IPS-18a (cell line): ENCODE results near the gene EFCAB8.
"Not testable (repeated sequence)": the region's sequence is repeated elsewhere in the genome, so short reads cannot be mapped to it uniquely, and the experiment has no call there.

ENCODE experiments used
- H3K27ac ChIP-seq: one replicate; pipeline ENCODE4 v1.5.1; 2013; ENCODE audit warnings: low read length
- H3K27me3 ChIP-seq: one replicate; pipeline ENCODE4 v1.6.1; 2013; ENCODE audit warnings: mild to moderate bottlenecking, low read length; ENCODE audit not compliant: control insufficient read depth, insufficient read depth
- H3K36me3 ChIP-seq: one replicate; pipeline ENCODE4 v1.6.1; 2013; ENCODE audit warnings: low read depth, low read length; ENCODE audit not compliant: control insufficient read depth
- H3K4me1 ChIP-seq: one replicate; pipeline ENCODE4 v1.6.1; 2013; ENCODE audit warnings: low read depth, low read length; ENCODE audit not compliant: control insufficient read depth
- H3K4me3 ChIP-seq: one replicate; pipeline ENCODE4 v1.5.1; 2013; ENCODE audit warnings: low read length
- H3K9ac ChIP-seq: one replicate; pipeline ENCODE4 v1.6.1; 2013; ENCODE audit warnings: mild to moderate bottlenecking, low read length, moderate library complexity
- H3K9me3 ChIP-seq: one replicate; pipeline ENCODE4 v1.6.1; 2013; ENCODE audit warnings: low read depth, low read length; ENCODE audit not compliant: control insufficient read depth

EFCAB8 gene

GRCh38 chr20:32970115-32970972 lies 111.6 kb downstream of the EFCAB8 start:
- no peak overlapping the region for H3K9ac ChIP-seq
- H3K36me3 ChIP-seq = no peaks in the 10 kb centered on the region
- H3K27me3 ChIP-seq = no peaks in the 10 kb centered on the region
- H3K27ac ChIP-seq = no peak overlapping the region
- no peak overlapping the region for H3K4me3 ChIP-seq
- H3K4me1 ChIP-seq = peaks cover 21% of the 10 kb centered on the region
- no peaks in the 10 kb centered on the region for H3K9me3 ChIP-seq

DNA sequence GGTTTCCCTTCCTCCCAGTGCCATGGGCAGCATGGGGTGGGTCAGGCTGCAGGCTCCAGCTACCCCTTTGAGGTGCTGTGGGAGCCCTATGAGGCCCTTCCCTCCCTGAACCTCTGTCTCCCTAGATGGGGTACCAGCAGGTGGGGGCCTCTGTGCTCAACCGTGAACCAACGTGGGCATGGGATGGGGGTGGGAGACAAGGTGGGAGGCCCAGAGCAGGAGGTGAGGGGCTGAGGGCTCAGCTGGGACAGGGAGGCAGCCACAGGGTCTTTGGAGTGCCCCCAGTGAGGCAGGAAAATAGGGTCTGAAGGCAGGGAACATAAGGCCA lies 112.2 kb downstream of the EFCAB8 start:
- Histone ChIP-seq H3K4me3 (no peak overlapping the region), H3K9ac (no peak overlapping the region), H3K36me3 (no peaks in the 10 kb centered on the region), H3K27ac (no peak overlapping the region), H3K27me3 (no peaks in the 10 kb centered on the region), H3K9me3 (no peaks in the 10 kb centered on the region), H3K4me1 (peaks cover 21% of the 10 kb centered on the region)

DNA sequence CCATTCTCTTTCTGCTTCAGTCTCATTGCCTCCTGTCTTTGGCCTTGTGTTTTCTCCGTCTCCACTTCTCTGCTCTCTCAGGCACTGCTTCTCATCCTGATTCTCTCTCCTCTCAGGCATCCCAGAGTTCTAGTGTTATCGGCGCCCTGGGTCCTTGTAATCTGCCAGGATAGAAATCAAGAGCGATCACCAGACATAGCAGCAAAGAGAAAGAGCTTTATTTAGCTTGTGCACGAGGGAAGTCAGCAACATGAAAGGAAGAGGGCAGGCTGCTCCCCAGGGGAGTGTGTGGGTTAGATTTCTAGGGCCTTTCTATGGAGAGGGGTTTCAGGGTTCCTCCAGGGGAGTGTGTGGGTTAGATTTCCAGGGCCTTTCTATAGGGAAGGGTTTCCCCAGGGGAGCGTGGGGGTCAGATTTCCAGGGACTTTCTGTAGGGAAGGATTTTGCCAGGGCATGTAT lies 113.0 kb downstream of the EFCAB8 start:
- no peaks in the 10 kb centered on the region for H3K27me3 ChIP-seq
- peaks cover 21% of the 10 kb centered on the region for H3K4me1 ChIP-seq
- H3K4me3 ChIP-seq = no peak overlapping the region
- no peak overlapping the region for H3K27ac ChIP-seq
- no peaks in the 10 kb centered on the region for H3K9me3 ChIP-seq
- H3K9ac ChIP-seq = no peak overlapping the region
- no peaks in the 10 kb centered on the region for H3K36me3 ChIP-seq

DNA sequence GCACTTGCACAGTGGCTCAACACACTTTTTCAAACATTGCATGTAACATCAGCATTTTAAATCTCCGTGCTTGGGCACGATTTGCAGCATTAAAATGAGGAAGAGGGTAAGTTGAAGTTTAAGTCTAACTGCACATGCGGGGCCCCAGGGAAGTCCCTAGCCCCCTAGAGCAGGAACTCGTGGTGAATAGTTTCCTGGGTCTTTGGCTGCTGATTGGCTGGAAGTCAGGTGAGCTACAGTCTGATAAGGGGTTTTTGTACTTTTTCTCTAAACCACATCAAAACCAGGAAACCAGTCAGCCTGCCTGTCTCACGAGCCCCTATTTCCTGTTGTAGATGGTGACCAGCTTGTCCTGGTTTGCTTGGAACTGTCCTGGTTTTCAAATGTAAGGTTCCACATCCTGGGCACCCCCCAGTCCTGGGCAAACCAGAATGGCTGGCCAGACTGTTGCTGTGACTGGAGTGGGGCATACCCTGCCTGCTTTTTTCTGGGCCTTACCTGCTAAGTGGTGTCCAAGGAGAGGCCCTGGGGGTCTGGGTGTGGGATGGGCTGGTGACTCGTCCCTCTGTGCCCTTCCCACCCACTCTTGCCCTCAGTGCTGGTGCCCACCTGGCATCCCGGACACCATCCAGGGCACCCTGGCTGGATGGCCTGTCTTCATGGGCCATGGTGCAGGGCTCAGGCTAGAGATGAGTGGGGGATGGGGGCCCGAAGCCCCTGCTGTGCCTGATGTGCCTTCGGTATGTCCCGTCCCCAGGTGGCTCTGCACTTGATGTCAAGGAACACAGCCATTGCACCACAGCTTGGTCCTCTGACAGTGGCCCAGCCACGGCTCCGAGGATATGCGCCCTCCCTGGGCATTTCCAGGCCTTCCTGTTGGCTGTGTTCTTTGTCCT lies 113.7 kb downstream of the EFCAB8 start:
- H3K4me1 ChIP-seq = peaks cover 21% of the 10 kb centered on the region
- no peaks in the 10 kb centered on the region for H3K36me3 ChIP-seq
- no peaks in the 10 kb centered on the region for H3K9me3 ChIP-seq
- H3K27ac ChIP-seq = no peak overlapping the region
- no peaks in the 10 kb centered on the region for H3K27me3 ChIP-seq
- no peak overlapping the region for H3K4me3 ChIP-seq
- no peak overlapping the region for H3K9ac ChIP-seq

DNA sequence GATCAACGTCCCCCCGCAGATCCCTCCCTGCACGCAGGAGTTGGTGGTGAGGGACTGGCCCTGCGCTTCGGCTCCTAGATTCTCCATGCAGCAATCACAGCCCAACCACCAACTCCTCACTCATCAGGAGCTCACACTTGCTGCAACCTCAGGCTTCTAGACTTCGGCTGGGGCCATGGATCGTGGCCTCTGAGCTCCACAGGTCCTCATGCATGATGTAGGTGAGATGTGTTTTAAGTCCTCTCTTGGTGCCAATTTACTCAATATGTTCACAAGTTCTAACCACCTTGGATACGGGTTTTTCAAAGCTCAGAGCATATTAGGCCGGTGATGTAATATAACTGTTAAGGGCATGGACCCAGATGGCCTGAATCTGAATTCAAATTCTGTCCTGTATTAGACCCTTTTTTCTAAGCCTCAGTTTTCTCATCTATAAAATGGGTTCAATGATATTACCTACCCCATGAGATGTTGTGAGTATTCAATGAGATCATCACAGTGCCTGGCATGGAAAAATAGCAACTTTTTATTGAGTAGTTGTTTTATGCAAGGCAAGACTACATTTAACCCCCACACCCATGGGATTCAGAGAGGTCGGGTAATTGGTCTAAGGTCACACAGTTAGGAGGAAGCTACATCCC lies 114.5 kb downstream of the EFCAB8 start:
- no peak overlapping the region for H3K27ac ChIP-seq
- no peaks in the 10 kb centered on the region for H3K27me3 ChIP-seq
- H3K4me3 ChIP-seq = no peak overlapping the region
- H3K9me3 ChIP-seq = no peaks in the 10 kb centered on the region
- no peak overlapping the region for H3K9ac ChIP-seq
- H3K36me3 ChIP-seq = no peaks in the 10 kb centered on the region
- peaks cover 21% of the 10 kb centered on the region for H3K4me1 ChIP-seq

DNA sequence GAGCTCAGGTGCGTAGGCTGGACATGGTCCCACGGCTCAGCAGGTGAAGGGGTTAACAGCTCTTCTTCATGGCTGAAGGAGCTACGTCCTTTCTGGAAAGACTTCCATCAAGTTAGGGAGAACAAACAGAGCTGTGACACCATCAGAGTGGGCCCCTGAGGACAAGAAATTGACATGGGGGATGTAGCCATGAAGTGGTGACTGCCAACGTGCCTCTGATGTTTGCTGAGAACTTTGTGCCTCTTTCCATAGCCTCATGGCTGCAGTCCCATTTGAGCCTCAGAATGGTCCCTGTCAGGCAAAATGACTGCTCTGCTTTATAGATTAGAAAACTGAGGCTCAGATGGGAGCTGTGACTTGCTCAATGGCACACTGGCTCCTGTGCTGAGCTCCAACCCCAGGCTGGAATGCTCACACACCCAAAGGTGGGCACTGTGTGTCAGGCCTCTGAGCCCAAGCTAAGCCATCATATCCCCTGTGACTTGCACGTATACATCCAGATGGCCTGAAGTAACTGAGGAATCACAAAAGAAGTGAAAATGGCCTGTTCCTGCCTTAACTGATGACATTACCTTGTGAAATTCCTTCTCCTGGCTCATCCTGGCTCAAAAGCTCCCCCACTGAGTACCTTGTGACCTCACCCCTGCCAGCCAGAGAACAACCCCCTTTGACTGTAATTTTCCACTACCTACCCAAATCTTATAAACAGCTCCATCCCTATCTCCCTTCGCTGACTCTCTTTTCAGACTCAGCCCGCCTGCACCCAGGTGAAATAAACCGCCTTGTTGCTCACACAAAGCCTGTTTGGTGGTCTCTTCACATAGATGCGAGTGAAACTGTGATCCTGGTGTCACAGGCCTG lies 115.7 kb downstream of the EFCAB8 start:
- H3K9ac ChIP-seq, H3K36me3 ChIP-seq, H3K27me3 ChIP-seq, H3K27ac ChIP-seq, H3K9me3 ChIP-seq, H3K4me3 ChIP-seq: not testable (repeated sequence)
- H3K4me1 ChIP-seq = peaks cover 21% of the 10 kb centered on the region

- not testable (repeated sequence) for H3K4me3 ChIP-seq, H3K9me3 ChIP-seq, H3K27me3 ChIP-seq, H3K9ac ChIP-seq, H3K27ac ChIP-seq, H3K36me3 ChIP-seq
- peaks cover 21% of the 10 kb centered on the region for H3K4me1 ChIP-seq
Observed at GRCh38 chr20:32975121-32975520, 116.4 kb downstream of the EFCAB8 start.

GRCh38 chr20:32975698-32976674 lies 117.3 kb downstream of the EFCAB8 start:
- H3K27ac ChIP-seq = no peak overlapping the region
- H3K36me3 ChIP-seq = no peaks in the 10 kb centered on the region
- H3K9ac ChIP-seq = no peak overlapping the region
- H3K4me1 ChIP-seq = peaks cover 21% of the 10 kb centered on the region
- H3K9me3 ChIP-seq = no peaks in the 10 kb centered on the region
- no peaks in the 10 kb centered on the region for H3K27me3 ChIP-seq
- no peak overlapping the region for H3K4me3 ChIP-seq

GRCh38 chr20:32976746-32977145 lies 118.0 kb downstream of the EFCAB8 start:
- Histone ChIP-seq H3K27ac (no peak overlapping the region), H3K4me3 (no peak overlapping the region), H3K27me3 (no peaks in the 10 kb centered on the region), H3K4me1 (peaks cover 14% of the 10 kb centered on the region), H3K36me3 (no peaks in the 10 kb centered on the region), H3K9me3 (no peaks in the 10 kb centered on the region), H3K9ac (no peak overlapping the region)

- Histone ChIP-seq H3K36me3 (no peaks in the 10 kb centered on the region), H3K4me3 (no peak overlapping the region), H3K9ac (no peak overlapping the region), H3K9me3 (no peaks in the 10 kb centered on the region), H3K27ac (no peak overlapping the region), H3K27me3 (no peaks in the 10 kb centered on the region), H3K4me1 (peaks cover 7% of the 10 kb centered on the region)
Observed at GRCh38 chr20:32977281-32978008, 118.7 kb downstream of the EFCAB8 start.
